Ramos (cell line): ENCODE data around the gene IL6R.
"Not testable (repeated sequence)": the region's sequence is repeated elsewhere in the genome, so short reads cannot be mapped to it uniquely, and the experiment has no call there.

Experiments used
- in situ Hi-C: fragments of 300-500 bp; cut with MboI; formaldehyde crosslinking; loops from one replicate; pipeline ENCODE4 v1.14.3; 2022; ENCODE audit warnings: low sequenced_read_pairs; ENCODE audit not compliant: unreplicated experiment

The IL6R gene

DNA sequence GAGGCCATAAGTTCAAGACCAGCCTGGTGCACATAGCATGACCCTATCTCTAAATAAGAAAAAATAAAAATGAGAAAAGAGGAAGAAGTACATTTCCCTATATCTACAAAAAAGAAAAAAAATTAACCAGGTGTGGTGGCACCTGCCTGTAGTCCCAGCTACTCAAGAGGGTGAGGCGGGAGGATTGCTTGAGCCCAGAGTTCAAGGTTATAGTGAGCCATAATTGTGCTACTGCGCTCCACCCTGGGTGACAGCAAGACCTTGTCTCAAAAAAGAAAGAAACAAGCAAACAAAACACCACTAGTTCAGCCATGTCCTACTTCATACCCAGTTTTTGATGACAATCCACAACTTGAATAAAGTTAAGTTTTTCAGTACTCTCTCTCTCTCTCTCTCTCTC lies 66.2 kb downstream of the IL6R start:
- in situ Hi-C loops, result no loop called here

- in situ Hi-C loops, result no loop called here
These were observed 69.7 kb downstream of the IL6R start for GRCh38 chr1:154474802-154475201.

DNA sequence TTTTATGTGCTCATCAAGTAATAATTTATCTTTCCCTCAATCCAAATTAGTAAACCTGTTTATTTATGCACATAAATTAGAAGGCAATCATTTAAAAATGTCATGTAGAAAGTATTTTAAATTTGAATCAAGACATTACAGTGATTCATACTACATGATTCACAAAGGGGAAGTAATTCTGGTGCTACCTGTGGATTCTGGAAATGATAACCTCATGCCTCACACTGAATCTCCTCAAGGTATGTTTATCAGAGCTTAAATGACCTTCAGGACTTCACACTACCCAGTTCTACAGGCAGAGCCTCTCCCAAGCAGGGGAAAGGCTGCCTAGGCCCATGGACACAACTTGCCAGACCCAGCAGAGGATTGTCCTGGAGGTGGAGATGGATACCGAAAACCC lies 71.6 kb downstream of the IL6R start:
- in situ Hi-C loops, result no loop called here

GRCh38 chr1:154478013-154478412 lies 72.9 kb downstream of the IL6R start:
- in situ Hi-C loops, result no loop called here

GRCh38 chr1:154478639-154479038 lies 73.5 kb downstream of the IL6R start:
- in situ Hi-C loops, result no loop called here

DNA sequence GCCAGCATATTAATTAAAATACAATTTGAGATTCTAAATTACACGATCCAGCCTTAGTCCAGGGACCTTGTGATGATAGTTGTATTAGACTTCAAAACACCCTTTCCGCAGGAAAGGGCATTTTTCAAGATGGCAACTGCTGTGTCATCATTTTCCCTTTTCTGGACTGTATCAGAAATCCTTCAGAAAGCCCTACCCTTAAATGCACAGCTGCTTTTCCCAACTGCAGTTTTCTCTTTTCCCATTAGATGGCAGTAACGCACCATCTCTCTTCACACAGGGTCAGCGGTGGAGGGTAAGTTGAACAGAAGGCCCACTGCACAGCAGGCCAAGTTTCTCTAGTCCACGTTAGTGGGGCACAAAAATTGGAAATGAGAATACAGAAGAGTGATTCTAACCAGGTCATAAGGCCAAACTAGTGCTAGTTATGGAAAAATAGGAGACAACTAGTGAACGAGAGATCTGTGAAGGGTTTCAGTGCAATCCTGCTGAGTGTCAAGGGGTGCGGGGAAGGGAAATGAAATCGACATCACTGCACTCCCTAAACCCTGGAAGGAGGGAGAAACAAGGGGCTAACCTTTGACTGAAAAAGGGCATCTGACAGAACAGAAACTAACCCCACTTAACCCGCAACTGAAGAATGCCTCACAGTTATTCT lies 74.8 kb downstream of the IL6R start:
- in situ Hi-C loops, result no loop called here

GRCh38 chr1:154481053-154481452 lies 75.9 kb downstream of the IL6R start:
- in situ Hi-C loops, result no loop called here

GRCh38 chr1:154483941-154484803 lies 79.0 kb downstream of the IL6R start:
- in situ Hi-C loops, result no loop called here

GRCh38 chr1:154485106-154485505 lies 80.0 kb downstream of the IL6R start:
- in situ Hi-C loops, result no loop called here

GRCh38 chr1:154485910-154486496 lies 80.9 kb downstream of the IL6R start:
- in situ Hi-C loops, result no loop called here

DNA sequence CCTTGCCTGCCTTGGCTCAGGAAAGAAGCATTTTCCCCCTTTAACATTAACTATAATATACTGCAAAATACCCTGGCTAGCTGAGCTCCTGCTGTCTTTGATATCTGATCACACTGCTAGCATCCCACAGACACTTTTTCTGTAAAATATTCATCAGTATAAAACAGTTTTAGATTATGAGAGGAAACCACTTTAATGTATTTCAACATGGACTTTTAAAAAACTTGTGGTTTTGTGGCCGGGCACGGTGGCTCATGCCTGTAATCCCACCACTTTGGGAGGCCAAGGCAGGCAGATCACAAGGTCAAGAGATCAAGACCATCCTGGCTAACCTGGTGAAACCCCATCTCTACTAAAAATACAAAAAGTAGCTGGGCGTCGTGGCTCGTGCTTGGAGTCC lies 81.6 kb downstream of the IL6R start:
- in situ Hi-C loops, result not testable (repeated sequence)

DNA sequence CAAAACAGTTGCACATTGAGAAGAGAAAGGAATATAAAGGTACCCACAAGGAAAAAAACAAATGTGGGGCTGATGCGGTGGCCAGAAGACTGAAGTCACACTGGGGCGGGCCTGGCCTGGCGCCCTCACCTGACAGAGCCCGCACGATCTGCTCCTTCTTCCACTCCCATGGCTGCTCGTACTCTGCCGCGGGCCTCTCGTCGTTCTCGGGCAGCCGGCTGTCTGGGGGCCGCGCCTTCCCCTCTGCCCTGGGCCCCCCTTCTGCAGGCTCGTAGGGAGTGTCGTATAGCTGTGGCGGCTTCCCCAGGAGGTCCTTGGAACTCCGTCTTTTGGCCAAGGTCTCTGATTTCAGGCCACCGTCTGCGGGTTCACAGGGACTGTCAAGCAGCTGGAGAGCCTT lies 83.8 kb downstream of the IL6R start:
- in situ Hi-C loops, result no loop called here

DNA sequence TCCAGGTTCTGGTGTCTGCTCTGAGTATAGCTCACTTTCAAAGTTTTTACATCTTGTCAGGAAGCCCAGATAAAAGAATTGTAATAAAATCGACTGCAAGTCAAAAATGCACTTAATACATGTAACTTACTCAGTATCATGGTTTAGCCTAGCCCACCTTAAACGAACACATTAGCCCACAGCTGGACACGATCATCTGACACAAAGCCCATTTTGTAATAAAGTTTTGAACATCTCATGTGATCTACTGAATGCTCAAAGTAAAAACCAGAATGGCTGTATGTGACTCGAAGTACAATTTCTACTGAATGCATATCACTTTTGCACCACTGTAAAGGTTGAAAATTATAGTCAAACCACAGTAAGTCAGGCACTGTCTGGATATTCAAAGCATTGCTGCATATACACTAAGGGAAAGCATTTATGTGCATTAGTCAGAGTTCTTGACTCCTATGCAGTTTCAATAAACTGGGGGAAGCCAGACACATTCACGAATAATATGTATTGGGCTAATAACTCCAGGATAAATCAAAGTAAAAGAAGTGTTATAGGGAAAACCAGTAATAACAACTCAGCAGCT lies 84.6 kb downstream of the IL6R start:
- in situ Hi-C loops, result no loop called here

- in situ Hi-C loops, result no loop called here
These were observed 85.2 kb downstream of the IL6R start for GRCh38 chr1:154490317-154490716.

DNA sequence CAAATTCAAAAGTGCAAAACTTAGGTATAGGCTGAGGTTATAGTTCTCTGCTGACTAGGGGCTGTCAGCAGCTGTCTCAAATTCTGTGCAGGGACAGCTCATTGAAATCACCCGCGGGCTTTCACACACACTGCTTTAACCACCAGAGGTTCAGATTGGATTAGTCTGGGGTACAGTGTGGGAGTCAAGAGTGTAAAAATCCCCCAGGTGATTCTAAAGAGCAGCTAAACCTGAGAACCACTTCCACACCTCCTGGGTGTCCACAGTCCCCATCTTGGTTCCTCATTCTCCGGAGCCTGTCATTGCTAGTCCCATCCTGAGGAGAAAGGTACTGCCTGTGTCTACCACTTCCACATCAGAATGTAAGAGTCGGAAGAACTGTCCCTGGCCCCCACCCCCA lies 87.0 kb downstream of the IL6R start:
- in situ Hi-C loops, result no loop called here

DNA sequence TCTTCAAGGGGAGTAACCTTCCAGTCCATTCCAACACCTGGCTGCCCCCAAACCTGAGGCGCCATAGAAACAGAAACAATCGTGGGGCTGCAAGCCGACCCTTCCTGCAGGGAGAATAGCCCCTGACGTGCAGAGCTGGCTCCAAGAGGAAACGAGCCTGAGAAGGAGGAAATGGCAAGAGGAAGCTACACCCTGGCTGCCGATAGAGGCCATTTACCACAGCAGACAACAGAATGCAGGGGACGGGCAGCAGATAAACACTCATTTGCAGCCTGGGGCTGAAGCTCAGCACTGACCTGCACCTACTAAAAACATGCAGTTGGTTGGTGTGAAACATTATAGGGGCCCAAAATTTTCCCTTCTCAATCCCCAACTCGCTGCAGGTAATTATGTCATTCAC lies 88.1 kb downstream of the IL6R start:
- in situ Hi-C loops, result no loop called here

GRCh38 chr1:154495496-154496273 lies 90.5 kb downstream of the IL6R start:
- in situ Hi-C loops, result no loop called here

GRCh38 chr1:154496383-154496782 lies 91.2 kb downstream of the IL6R start:
- in situ Hi-C loops, result no loop called here

- in situ Hi-C loops, result no loop called here
These were observed 92.1 kb downstream of the IL6R start for GRCh38 chr1:154497026-154497806.

DNA sequence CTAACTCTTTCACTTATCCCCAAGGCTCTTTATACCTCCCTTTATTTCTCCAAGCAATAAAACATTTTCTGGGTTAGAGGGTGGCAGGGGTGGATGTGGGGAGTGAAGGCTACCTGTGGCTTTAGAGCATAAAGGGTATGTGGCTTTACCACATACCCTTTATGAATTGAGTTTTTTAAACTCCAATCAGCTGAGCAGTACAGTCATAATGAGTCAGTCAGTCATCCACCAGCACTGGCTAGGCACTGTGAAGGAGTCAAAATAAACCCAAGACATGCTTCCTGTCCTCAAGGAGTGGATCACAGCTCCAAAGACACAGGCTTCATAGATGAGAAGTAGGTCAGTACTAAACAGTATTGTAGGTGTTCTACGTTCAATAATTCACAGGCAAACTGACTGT lies 94.3 kb downstream of the IL6R start:
- in situ Hi-C loops, result no loop called here
